Measurements from ENCODE around the gene TMA7B.

The TMA7B gene

DNA sequence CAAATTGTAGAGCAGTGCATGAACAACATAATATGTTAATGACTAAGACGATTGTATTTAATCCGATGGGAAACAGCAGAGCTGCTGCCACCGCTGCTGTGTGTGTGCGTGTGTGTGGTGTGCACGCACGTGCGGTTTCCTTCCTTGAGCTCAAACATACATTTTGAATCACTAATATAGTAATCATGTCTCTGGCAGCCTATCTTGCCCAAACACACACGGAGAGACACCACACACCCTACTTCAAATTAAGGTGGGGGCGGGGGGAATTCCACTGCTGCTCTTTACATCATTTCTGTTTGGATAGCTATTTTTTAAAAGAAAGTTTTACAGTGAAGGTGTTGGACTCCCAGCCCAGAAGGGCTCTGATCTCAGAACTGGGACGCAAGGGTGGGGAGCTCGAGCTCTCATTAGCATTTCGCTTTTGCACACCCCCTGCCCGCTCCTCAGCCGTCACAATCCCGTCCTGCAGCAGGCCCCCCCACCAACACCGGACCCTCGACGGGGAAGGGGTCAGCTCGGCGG lies 33.9 kb downstream of the TMA7B start:
- no peak overlapping the region for H3K9ac ChIP-seq (ENCODE audit: low read length)
- H3K9me3 ChIP-seq (replicated peaks; ENCODE audit: insufficient read depth, low read length) = no peaks in the 10 kb centered on the region
- H4K20me1 ChIP-seq (ENCODE audit: insufficient read depth, low read length) = no peaks in the 10 kb centered on the region
- no peak overlapping the region for H2AFZ ChIP-seq (ENCODE audit: low read length)
- H3K36me3 ChIP-seq (replicated peaks; ENCODE audit: insufficient read depth, low read length) = no peaks in the 10 kb centered on the region
- no peak overlapping the region for H3K4me2 ChIP-seq (ENCODE audit: low read depth, low read length)
- H3K9me2 ChIP-seq (replicated peaks; ENCODE audit: insufficient read depth, low read length) = no peaks in the 10 kb centered on the region
- H3F3A ChIP-seq (ENCODE audit: insufficient read depth, low read length) = no peaks in the 10 kb centered on the region
- H3K27me3 ChIP-seq (replicated peaks; ENCODE audit: insufficient read depth, low read length) = no peaks in the 10 kb centered on the region
- no peak overlapping the region for H3K4me3 ChIP-seq (ENCODE audit: low read length)
- no peaks in the 10 kb centered on the region for H3K4me1 ChIP-seq (ENCODE audit: low read length)
- DNase-seq = no peak
- no peaks in the 10 kb centered on the region for H3K79me2 ChIP-seq (ENCODE audit: low read length)
- no peak for TF ChIP-seq EZH2phosphoT487 (IDR thresholded peaks at IDR 0.05; ENCODE audit: low read length)
- TF ChIP-seq, protein P1, sequence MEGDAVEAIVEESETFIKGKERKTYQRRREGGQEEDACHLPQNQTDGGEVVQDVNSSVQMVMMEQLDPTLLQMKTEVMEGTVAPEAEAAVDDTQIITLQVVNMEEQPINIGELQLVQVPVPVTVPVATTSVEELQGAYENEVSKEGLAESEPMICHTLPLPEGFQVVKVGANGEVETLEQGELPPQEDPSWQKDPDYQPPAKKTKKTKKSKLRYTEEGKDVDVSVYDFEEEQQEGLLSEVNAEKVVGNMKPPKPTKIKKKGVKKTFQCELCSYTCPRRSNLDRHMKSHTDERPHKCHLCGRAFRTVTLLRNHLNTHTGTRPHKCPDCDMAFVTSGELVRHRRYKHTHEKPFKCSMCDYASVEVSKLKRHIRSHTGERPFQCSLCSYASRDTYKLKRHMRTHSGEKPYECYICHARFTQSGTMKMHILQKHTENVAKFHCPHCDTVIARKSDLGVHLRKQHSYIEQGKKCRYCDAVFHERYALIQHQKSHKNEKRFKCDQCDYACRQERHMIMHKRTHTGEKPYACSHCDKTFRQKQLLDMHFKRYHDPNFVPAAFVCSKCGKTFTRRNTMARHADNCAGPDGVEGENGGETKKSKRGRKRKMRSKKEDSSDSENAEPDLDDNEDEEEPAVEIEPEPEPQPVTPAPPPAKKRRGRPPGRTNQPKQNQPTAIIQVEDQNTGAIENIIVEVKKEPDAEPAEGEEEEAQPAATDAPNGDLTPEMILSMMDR (IDR thresholded peaks at IDR 0.05; ENCODE audit: low read length) = no peak
- TF ChIP-seq EZH2 (optimal IDR thresholded peaks at IDR 0.05; ENCODE audit: low read depth, low read length) = no peak
- no peak overlapping the region for H3K27ac ChIP-seq (ENCODE audit: low read length)

DNA sequence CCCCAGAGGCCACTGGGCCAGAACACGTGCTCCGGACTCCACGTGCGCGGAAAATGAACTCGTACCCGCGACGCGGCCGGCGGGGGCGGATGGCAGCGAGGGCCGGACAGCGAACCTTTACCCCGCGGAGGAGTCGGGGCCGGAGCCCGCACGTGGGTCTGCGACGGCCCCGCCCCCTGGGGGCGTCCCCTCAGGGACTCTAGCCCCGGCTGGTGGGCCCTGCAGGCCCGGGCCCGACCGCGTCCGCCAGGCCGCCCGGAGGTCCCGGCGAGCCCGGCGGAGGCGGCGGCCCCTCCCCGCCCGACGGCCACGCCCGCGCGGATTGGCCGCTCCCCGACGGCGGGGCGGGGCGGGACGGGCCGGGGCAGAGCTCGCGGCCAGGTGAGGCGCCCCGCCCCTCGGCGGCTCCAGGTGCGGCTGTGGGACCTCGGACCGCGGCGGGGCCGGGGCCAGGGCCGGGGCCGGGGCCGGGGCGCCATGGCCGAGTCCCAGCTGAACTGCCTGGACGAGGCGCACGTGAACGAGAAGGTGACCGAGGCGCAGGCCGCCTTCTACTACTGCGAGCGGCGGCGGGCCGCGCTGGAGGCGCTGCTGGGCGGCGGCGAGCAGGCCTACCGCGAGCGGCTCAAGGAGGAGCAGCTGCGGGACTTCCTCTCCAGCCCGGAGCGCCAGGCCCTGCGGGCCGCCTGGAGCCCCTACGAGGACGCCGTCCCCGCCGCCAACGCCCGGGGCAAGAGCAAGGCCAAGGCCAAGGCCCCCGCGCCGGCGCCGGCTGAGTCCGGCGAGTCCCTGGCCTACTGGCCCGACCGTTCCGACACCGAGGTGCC lies 34.6 kb downstream of the TMA7B start, which contains the start of gene FAM83F:
Gene FAM83F (plus strand): TSS at position 389 of the 827 bp plus-strand sequence. CDS start 89 bp downstream, at position 478.
- DNase-seq = no peak
- no peaks in the 10 kb centered on the region for H3K9me2 ChIP-seq (replicated peaks; ENCODE audit: insufficient read depth, low read length)
- H3K9me3 ChIP-seq (replicated peaks; ENCODE audit: insufficient read depth, low read length) = no peaks in the 10 kb centered on the region
- H3K4me1 ChIP-seq (ENCODE audit: low read length) = no peaks in the 10 kb centered on the region
- no peaks in the 10 kb centered on the region for H3K36me3 ChIP-seq (replicated peaks; ENCODE audit: insufficient read depth, low read length)
- no peak within 1 kb of the TSS for H3K9ac ChIP-seq (ENCODE audit: low read length)
- H3K4me2 ChIP-seq (ENCODE audit: low read depth, low read length) = no peak within 1 kb of the TSS
- no peaks in the 10 kb centered on the region for H3F3A ChIP-seq (ENCODE audit: insufficient read depth, low read length)
- no peak within 1 kb of the TSS for H3K27ac ChIP-seq (ENCODE audit: low read length)
- no peak within 1 kb of the TSS for H2AFZ ChIP-seq (ENCODE audit: low read length)
- H3K4me3 ChIP-seq (ENCODE audit: low read length) = no peak within 1 kb of the TSS
- H3K79me2 ChIP-seq (ENCODE audit: low read length) = no peaks in the 10 kb centered on the region
- TF ChIP-seq EZH2 (optimal IDR thresholded peaks at IDR 0.05; ENCODE audit: low read depth, low read length) (no peak), EZH2phosphoT487 (IDR thresholded peaks at IDR 0.05; ENCODE audit: low read length) (no peak)
- TF ChIP-seq, protein P1 (IDR thresholded peaks at IDR 0.05; ENCODE audit: low read length) = no peak
- no peaks in the 10 kb centered on the region for H3K27me3 ChIP-seq (replicated peaks; ENCODE audit: insufficient read depth, low read length)
- no peaks in the 10 kb centered on the region for H4K20me1 ChIP-seq (ENCODE audit: insufficient read depth, low read length)

DNA sequence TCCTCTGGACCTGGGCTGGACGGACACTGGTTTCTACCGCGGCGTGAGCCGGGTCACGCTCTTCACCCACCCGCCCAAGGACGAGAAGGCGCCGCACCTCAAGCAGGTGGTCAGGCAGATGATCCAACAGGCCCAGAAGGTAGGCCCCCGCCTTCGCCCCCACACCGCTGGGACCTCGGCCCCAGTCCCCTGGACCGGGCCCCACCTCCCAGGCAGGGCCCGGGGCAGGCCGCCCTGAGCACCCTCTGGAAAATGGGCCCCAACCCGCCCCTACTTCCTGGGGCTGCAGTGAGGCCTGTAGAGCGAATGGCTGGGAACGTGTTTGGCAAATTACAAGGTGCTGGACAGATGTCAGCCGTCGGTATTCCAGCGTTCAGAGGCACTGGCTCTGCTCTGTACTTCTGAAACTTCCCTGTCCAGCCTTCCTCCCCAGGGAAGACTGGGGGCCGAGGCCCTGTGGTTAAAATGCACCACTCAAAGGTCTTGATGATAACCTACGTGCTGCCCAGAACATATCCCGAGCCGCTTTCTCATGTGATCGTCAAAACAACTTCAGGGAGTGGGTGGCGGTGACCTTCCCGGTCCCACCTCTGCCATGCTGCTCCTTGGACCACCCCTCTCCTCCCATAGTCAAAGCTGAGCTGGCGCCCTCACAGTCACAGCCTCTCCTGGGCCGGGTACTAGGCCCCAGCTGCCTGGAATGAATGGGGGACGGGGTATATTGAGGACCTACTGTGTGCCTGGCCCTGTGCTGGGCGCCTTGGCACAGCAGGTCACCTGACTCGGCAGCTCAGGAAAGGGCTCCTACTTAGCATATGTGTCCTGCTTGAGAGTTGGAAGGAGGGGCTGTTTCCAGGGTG lies 35.4 kb downstream of the TMA7B start:
- Histone ChIP-seq H3K9me3 (replicated peaks; ENCODE audit: insufficient read depth, low read length) (no peaks in the 10 kb centered on the region), H3F3A (ENCODE audit: insufficient read depth, low read length) (no peaks in the 10 kb centered on the region), H2AFZ (ENCODE audit: low read length) (no peak overlapping the region), H3K36me3 (replicated peaks; ENCODE audit: insufficient read depth, low read length) (no peaks in the 10 kb centered on the region), H3K9me2 (replicated peaks; ENCODE audit: insufficient read depth, low read length) (no peaks in the 10 kb centered on the region), H3K27me3 (replicated peaks; ENCODE audit: insufficient read depth, low read length) (no peaks in the 10 kb centered on the region), H3K4me3 (ENCODE audit: low read length) (no peak overlapping the region), H4K20me1 (ENCODE audit: insufficient read depth, low read length) (no peaks in the 10 kb centered on the region), H3K9ac (ENCODE audit: low read length) (no peak overlapping the region), H3K4me2 (ENCODE audit: low read depth, low read length) (no peak overlapping the region), H3K4me1 (ENCODE audit: low read length) (no peaks in the 10 kb centered on the region), H3K79me2 (ENCODE audit: low read length) (no peaks in the 10 kb centered on the region), H3K27ac (ENCODE audit: low read length) (no peak overlapping the region)
- no peak for DNase-seq
- TF ChIP-seq EZH2phosphoT487 (IDR thresholded peaks at IDR 0.05; ENCODE audit: low read length) (no peak), EZH2 (optimal IDR thresholded peaks at IDR 0.05; ENCODE audit: low read depth, low read length) (no peak)
- TF ChIP-seq, protein P1 (IDR thresholded peaks at IDR 0.05; ENCODE audit: low read length) = no peak
